ES-I3 (cell line): ENCODE results near the gene DNAJA2.
"Not testable (repeated sequence)": the region's sequence is repeated elsewhere in the genome, so short reads cannot be mapped to it uniquely, and the experiment has no call there.

ENCODE experiments used
- H3K36me3 ChIP-seq: 2 replicates; pipeline ENCODE4 v1.6.1; 2013; ENCODE audit warnings: mild to moderate bottlenecking, low read length, control low read depth, moderate library complexity; ENCODE audit not compliant: insufficient read depth
- H3K4me1 ChIP-seq: 2 replicates; pipeline ENCODE4 v1.6.1; 2013; ENCODE audit warnings: mild to moderate bottlenecking, control low read depth, low read length; ENCODE audit not compliant: insufficient read depth
- H3K9ac ChIP-seq: 2 replicates; pipeline ENCODE4 v1.6.1; 2013; ENCODE audit warnings: low read depth, mild to moderate bottlenecking, low read length, moderate library complexity
- H3K9me3 ChIP-seq: 2 replicates; pipeline ENCODE4 v1.6.1; 2013; ENCODE audit warnings: mild to moderate bottlenecking, low read length, moderate library complexity; ENCODE audit not compliant: control insufficient read depth, insufficient read depth

DNAJA2 gene

GRCh38 chr16:46962629-46963028 lies 10.8 kb downstream of the DNAJA2 start:
- H3K4me1 ChIP-seq = peaks cover 10% of the 10 kb centered on the region; the same call in 1 of the 2 replicates
- H3K9ac ChIP-seq = no peak overlapping the region
- no peaks in the 10 kb centered on the region for H3K9me3 ChIP-seq
- peaks cover 44% of the 10 kb centered on the region for H3K36me3 ChIP-seq

GRCh38 chr16:46961373-46962353 lies 11.8 kb downstream of the DNAJA2 start:
- H3K9ac ChIP-seq = no peak overlapping the region
- peaks cover 10% of the 10 kb centered on the region; the same call in 1 of the 2 replicates for H3K4me1 ChIP-seq
- no peaks in the 10 kb centered on the region for H3K9me3 ChIP-seq
- peaks cover 43% of the 10 kb centered on the region for H3K36me3 ChIP-seq

GRCh38 chr16:46954562-46954961 lies 18.9 kb downstream of the DNAJA2 start:
- H3K4me1 ChIP-seq = peaks cover 2% of the 10 kb centered on the region; the same call in 1 of the 2 replicates
- no peaks in the 10 kb centered on the region for H3K9me3 ChIP-seq
- no peak overlapping the region for H3K9ac ChIP-seq
- peaks cover 21% of the 10 kb centered on the region for H3K36me3 ChIP-seq

- no peaks in the 10 kb centered on the region for H3K4me1 ChIP-seq
- no peaks in the 10 kb centered on the region for H3K9me3 ChIP-seq
- no peak overlapping the region for H3K9ac ChIP-seq
- H3K36me3 ChIP-seq = no peaks in the 10 kb centered on the region
These were observed 23.5 kb downstream of the DNAJA2 start for GRCh38 chr16:46950009-46950408.

GRCh38 chr16:46949241-46949892 lies 24.1 kb downstream of the DNAJA2 start:
- no peaks in the 10 kb centered on the region for H3K4me1 ChIP-seq
- no peaks in the 10 kb centered on the region for H3K9me3 ChIP-seq
- H3K9ac ChIP-seq = no peak overlapping the region
- H3K36me3 ChIP-seq = no peaks in the 10 kb centered on the region

- Histone ChIP-seq H3K4me1 (no peaks in the 10 kb centered on the region), H3K9ac (no peak overlapping the region), H3K9me3 (no peaks in the 10 kb centered on the region)
These were observed 24.8 kb downstream of the DNAJA2 start for GRCh38 chr16:46948548-46949166.

GRCh38 chr16:46947900-46948547 lies 25.4 kb downstream of the DNAJA2 start:
- Histone ChIP-seq H3K4me1 (peaks cover 5% of the 10 kb centered on the region; the same call in 1 of the 2 replicates), H3K9me3 (no peaks in the 10 kb centered on the region), H3K36me3 (no peaks in the 10 kb centered on the region), H3K9ac (no peak overlapping the region)

More at GRCh38 chr16:46948548-46949166, 24.8 kb downstream of the DNAJA2 start:
- H3K36me3 ChIP-seq = no peaks in the 10 kb centered on the region

GRCh38 chr16:46944713-46945112 lies 28.8 kb downstream of the DNAJA2 start:
- H3K9ac ChIP-seq, H3K9me3 ChIP-seq, H3K36me3 ChIP-seq, H3K4me1 ChIP-seq: not testable (repeated sequence)

GRCh38 chr16:46937536-46937935 lies 35.9 kb downstream of the DNAJA2 start:
- no peaks in the 10 kb centered on the region for H3K36me3 ChIP-seq
- H3K4me1 ChIP-seq = no peaks in the 10 kb centered on the region; the same call in 1 of the 2 replicates
- no peaks in the 10 kb centered on the region for H3K9me3 ChIP-seq
- no peak overlapping the region for H3K9ac ChIP-seq

GRCh38 chr16:46932802-46933201 lies 40.7 kb downstream of the DNAJA2 start:
- Histone ChIP-seq H3K36me3 (peaks cover 15% of the 10 kb centered on the region; the same call in 1 of the 2 replicates), H3K9me3 (no peaks in the 10 kb centered on the region), H3K4me1 (no peaks in the 10 kb centered on the region; the same call in 1 of the 2 replicates), H3K9ac (no peak overlapping the region)

- no peaks in the 10 kb centered on the region; the same call in 1 of the 2 replicates for H3K4me1 ChIP-seq
These were observed 42.6 kb downstream of the DNAJA2 start for GRCh38 chr16:46930861-46931260.

GRCh38 chr16:46929378-46930332 lies 43.8 kb downstream of the DNAJA2 start:
- Histone ChIP-seq H3K4me1 (no peaks in the 10 kb centered on the region; the same call in 1 of the 2 replicates), H3K9ac (no peak overlapping the region), H3K9me3 (no peaks in the 10 kb centered on the region), H3K36me3 (peaks cover 25% of the 10 kb centered on the region; the same call in 1 of the 2 replicates)

More at GRCh38 chr16:46930861-46931260, 42.6 kb downstream of the DNAJA2 start:
- no peak overlapping the region for H3K9ac ChIP-seq
- peaks cover 24% of the 10 kb centered on the region; the same call in 1 of the 2 replicates for H3K36me3 ChIP-seq
- no peaks in the 10 kb centered on the region for H3K9me3 ChIP-seq

GRCh38 chr16:46928811-46929210 lies 44.7 kb downstream of the DNAJA2 start:
- no peaks in the 10 kb centered on the region for H3K9me3 ChIP-seq
- H3K4me1 ChIP-seq = no peaks in the 10 kb centered on the region; the same call in 1 of the 2 replicates
- peaks cover 32% of the 10 kb centered on the region; the same call in 1 of the 2 replicates for H3K36me3 ChIP-seq
- no peak overlapping the region for H3K9ac ChIP-seq
